ENCODE measurements around the gene ZNF354C.

Gene ZNF354C

GRCh38 chr5:179114756-179115155 lies 54.6 kb downstream of the ZNF354C start:
- DNase-seq = no peak

- DNase-seq = no peak
These were observed 55.1 kb downstream of the ZNF354C start for GRCh38 chr5:179115307-179115706.

- DNase-seq = no peak
These were observed 55.8 kb downstream of the ZNF354C start for GRCh38 chr5:179115845-179116524.

GRCh38 chr5:179118338-179118737 lies 58.2 kb downstream of the ZNF354C start:
- DNase-seq = no peak

- no peak for DNase-seq
These were observed 58.7 kb downstream of the ZNF354C start for GRCh38 chr5:179118756-179119414.

GRCh38 chr5:179119415-179120170 lies 59.4 kb downstream of the ZNF354C start:
- DNase-seq = no peak

GRCh38 chr5:179120421-179120861 lies 60.3 kb downstream of the ZNF354C start:
- no peak for DNase-seq

GRCh38 chr5:179120951-179121666 lies 60.9 kb downstream of the ZNF354C start:
- DNase-seq = no peak

GRCh38 chr5:179121667-179122111 lies 61.5 kb downstream of the ZNF354C start:
- DNase-seq = no peak

- no peak for DNase-seq
These were observed 62.4 kb downstream of the ZNF354C start for GRCh38 chr5:179122411-179123108.

- no peak for DNase-seq
These were observed 62.9 kb downstream of the ZNF354C start for GRCh38 chr5:179123109-179123426.

- no peak for DNase-seq
These were observed 63.5 kb downstream of the ZNF354C start for GRCh38 chr5:179123491-179124272.

- no peak for DNase-seq
These were observed 64.2 kb downstream of the ZNF354C start for GRCh38 chr5:179124273-179124852.

- no peak for DNase-seq
These were observed 64.9 kb downstream of the ZNF354C start for GRCh38 chr5:179124853-179125788.

GRCh38 chr5:179125789-179126505 lies 65.8 kb downstream of the ZNF354C start:
- no peak for DNase-seq

- no peak for DNase-seq
These were observed 66.4 kb downstream of the ZNF354C start for GRCh38 chr5:179126506-179126991.

- DNase-seq = no peak
These were observed 67.2 kb downstream of the ZNF354C start for GRCh38 chr5:179127136-179128040.

- no peak for DNase-seq
These were observed 67.8 kb downstream of the ZNF354C start for GRCh38 chr5:179128041-179128365.

Measured in NCI-H2107 (cell line).